Adrenal gland (tissue), 5 donors: ENCODE data around the gene PRSS22.

Source experiments
- CTCF ChIP-seq, 6 experiments: fragments of 450-650 bp in 4 of 6; fragments of 200-600 bp in 2 of 6; sonication (generic) in 1 of 6; IDR thresholded peaks; 1 replicate in 5 of 6; 2 replicates in 1 of 6; pipeline versions ENCODE4 v1.5.1 to v1.8.0; 2016 to 2021; ENCODE audit warnings: antibody characterized with exemption in 6 of 6, mild to moderate bottlenecking in 2 of 6, moderate library complexity in 1 of 6
- POLR2A ChIP-seq, 2 donors: fragments of 450-650 bp; IDR thresholded peaks; one replicate each; pipeline ENCODE4 v1.6.1; 2017; ENCODE audit warnings: antibody characterized with exemption in 2 of 2, mild to moderate bottlenecking in 2 of 2, moderate library complexity in 1 of 2
- donor health status: DM: no; HTN: no; CAD: no.

- TF ChIP-seq CTCF (IDR thresholded peaks at IDR 0.05) (no peak), POLR2A (IDR thresholded peaks at IDR 0.05) (no peak)
Measured at GRCh38 chr16:2896480-2897010, 38.6 kb upstream of the PRSS22 start.
